Jurkat, Clone E6-1 (cell line): Measurements from ENCODE around the gene IL3RA.
"Not testable (repeated sequence)": the region's sequence is repeated elsewhere in the genome, so short reads cannot be mapped to it uniquely, and the experiment has no call there.

Source experiments
- DNase-seq: peaks from one replicate; pipeline ENCODE4 v3.0.0-alpha.2; 2011; ENCODE audit warnings: low read depth, low spot score
- H3K4me3 ChIP-seq: 2 replicates; pipeline ENCODE4 v1.5.1; 2011; ENCODE audit warnings: mild to moderate bottlenecking, low read length, control low read depth, moderate library complexity

Gene IL3RA

DNA sequence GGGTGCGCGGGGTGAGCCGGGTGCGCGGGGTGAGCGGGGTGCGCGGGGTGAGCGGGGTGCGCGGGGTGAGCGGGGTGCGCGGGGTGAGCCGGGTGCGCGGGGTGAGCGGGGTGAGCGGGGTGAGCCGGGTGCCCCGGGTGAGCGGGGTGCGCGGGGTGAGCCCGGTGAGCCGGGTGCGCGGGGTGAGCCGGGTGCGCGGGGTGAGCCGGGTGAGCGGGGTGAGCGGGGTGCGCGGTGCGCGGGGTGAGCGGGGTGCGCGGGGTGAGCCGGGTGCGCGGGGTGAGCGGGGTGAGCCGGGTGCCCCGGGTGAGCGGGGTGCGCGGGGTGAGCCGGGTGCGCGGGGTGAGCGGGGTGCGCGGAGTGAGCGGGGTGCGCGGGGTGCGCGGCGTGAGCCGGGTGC lies 29.8 kb downstream of the IL3RA start:
- not testable (repeated sequence) for H3K4me3 ChIP-seq, DNase-seq

DNA sequence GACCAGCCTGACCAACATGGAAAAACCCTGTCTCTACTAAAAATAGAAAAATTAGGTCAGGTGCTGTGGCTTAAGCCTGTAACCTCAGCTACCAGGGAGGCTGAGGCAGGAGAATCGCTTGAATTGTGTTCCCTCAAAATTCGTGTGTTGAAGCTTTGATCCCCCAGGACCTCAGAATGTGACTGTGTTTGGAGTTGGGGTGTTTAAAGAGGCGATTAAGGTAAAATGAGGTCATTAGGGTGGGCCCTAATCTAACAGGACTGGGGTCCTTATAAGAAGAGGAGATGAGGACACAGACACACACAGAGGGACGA lies 31.8 kb downstream of the IL3RA start:
- no peak overlapping the region for H3K4me3 ChIP-seq
- DNase-seq = no peak

DNA sequence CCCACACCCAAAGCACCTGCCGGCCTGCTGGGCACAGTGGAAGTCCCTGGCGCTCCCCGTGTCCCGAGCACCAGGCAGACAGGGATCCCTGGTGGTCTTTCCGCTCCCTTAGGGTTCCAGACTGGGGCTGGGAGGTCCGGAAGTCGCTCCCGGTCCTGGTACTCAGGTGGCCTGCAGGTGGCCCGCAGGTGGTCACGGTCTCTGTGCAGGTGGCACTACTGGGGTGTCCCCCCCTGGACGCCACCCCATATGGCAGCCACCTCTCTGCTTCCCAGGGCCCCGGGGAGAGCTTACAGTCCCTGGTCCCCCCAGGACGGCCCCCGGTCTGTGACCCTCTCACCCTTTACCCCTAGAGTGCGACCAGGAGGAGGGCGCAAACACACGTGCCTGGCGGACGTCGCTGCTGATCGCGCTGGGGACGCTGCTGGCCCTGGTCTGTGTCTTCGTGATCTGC lies 41.7 kb downstream of the IL3RA start:
- no peak for DNase-seq
- no peak overlapping the region for H3K4me3 ChIP-seq

DNA sequence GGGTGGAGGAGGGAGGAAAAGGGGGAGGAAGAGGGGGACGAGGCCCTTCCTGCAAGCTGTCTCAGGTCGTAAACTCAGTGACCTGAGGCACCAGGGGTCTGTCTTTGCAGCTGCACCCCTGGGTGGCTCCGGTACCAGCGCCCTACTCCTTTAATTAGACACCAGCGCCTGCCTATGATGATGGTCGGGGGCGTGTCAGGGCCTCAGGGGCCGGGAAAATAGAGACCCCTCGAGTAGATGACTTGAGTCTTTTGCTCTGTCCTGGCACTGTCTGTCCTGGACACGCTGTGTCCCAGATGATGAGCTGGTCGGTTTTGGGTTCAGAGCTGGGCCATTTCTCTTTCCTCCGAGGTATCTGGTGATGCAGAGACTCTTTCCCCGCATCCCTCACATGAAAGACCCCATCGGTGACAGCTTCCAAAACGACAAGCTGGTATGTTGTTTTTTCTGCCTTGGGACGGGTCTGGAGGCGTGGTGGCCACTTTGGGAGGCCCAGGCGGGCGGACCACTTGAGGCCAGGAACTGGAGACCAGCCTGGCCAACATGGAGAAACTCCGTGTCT lies 44.2 kb downstream of the IL3RA start:
- no peak overlapping the region for H3K4me3 ChIP-seq
- no peak for DNase-seq

DNA sequence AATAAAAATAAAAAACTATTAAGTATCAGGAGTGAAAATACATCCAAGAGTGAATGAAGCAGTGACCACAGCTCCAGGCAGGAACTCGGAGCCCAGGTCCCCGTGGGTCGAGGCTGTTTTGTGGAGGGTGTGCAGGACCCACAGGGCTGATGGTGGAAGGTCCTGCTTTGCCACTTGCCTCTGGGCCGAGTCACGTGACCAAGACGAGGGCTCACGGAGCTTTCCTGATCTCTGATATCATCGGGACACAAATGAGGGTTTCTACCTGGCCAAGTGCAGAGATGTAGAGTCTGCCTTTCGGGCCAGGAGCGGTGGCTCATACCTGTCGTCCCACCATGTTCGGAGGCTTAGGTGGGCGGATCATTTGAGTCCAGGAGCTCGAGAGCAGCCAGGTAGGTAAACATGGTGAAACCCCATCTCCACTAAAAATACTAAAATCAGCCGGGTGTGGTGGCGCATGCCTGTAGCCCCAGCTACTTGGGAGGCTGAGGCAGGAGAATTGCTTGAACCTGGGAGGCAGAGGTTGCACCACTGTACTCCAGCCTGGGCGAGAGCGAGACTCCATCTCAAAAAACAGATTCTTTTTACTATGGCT lies 48.2 kb downstream of the IL3RA start:
- H3K4me3 ChIP-seq = no peak overlapping the region
- no peak for DNase-seq

DNA sequence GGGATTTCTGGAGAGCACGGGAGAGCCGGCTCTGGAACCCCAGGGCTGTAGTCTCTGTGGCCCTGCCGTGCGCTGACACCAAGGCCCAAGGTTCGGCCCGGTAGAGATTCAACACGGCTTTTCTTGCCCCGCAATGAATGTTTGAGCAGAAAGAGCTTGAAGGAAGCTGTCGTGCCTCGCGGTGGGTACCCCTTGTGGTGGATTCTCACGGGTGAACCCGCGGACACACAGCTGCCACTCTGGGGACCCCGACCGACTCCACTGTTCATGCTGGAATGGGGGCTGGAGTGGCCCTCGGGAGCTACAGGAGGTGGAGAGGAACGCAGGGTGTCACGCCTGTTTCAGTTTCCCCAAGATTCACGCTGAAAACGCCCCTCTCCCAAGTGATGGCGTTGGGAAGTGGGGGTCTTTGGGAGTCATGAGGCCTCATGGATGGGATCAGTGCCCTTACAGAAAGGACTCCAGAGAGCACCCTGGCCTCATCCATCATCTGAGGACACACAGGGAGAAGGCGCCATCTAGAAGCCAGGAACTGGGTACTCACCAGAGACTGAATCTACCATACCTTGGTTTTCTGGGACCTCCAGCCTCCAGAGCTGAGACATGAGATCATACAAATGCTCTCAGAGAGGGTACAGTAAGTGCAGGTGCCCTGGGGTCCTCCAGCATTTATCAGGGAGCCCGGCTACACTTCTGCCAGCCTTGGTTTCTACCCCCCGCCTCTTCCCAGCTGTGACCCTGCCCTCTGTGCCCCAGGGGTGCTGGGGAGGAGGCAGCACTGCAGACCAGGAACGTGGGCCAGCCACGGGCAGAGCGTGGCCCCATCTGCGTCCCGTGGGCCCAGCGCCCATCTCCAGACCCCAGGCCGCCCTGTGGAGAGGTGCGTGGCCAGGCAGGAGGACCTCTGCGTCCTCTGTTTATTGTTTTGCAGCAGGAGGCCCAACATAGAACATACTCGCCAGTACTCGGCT lies 49.0 kb downstream of the IL3RA start:
- no peak overlapping the region for H3K4me3 ChIP-seq
- DNase-seq = no peak

DNA sequence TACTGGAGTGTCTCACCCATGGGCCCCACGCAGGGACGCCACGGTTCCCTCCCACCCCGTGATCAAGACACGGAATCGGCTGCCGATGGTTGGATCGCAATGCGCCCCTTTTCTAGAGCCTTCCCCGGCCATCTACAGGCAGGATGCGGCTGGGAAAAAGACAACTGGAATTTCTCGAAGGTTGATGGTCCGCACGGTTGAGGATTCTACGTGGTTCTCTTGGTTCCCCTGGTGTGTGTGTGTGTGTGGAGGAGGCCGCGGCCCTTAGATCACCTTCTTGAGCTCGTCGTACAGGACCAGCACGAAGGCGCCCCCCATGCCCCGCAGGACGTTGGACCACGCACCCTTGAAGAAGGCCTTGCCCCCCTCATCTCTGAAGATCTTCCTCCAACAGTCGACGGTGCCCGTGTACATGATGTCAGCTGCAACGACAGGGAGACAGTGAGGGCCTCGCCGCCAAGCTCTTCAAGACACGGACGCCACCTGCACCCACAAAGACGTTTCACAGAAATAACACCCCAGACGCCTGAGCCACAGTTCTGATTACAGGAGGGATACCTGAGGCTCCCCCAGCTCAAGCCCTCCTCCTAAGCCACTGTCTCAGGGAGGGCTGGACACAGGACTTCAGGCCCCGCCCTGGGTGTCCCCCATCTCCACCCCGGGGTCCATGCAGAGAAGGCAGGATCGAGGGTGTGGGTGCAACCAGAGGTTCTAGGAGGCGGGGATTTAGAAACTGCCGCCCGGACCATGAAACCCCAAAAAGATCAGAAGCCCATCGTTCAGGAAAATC lies 49.9 kb downstream of the IL3RA start:
- DNase-seq = no peak
- H3K4me3 ChIP-seq = no peak overlapping the region

DNA sequence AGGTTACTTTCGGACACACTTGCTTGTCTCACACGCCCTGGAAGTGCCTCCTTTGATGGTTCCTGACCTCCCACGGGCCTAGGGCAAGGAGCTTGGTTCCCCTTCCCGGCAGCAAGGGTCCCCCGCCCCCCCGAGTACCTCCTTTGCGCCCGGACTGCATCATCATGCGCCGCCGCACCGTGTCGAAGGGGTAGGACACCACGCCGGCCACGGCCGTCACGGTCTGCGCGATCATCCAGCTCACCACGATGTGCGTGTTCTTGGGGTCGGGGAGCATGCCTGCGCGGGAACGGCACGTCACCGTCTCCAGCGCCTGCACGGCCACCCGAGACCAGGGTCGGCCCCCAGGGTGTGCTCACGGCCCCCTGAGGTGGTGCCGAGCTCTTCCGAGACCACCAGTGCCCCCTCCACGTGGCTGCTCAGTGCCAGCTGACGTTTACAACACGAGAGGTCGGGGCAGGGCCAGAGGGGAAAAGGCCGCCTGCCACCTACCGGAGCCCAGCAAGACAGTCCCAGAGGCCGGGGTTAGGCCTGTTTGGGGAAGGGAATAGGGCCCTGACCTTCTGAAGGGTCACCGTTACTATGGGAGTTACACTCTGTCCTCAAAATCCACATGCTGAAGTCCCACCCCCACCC lies 50.7 kb downstream of the IL3RA start:
- H3K4me3 ChIP-seq = no peak overlapping the region
- DNase-seq = no peak

DNA sequence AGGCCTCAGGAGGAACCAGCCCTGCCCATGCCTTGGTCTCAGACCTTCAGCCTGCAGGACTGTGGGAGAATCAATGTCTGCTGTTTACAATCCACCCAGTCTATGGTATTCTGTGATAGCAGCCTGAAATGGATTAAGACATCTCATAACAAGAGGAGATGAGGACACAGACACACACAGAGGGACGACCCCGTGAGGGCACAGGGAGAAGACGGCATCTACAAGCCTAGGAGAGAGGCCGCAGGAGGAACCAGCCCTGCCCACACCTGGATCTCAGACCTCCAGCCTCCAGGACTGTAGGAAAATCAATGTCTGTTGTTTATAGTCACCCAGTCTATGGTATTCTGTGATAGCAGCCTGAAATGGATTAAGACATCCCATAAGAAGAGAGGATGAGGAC lies 52.1 kb downstream of the IL3RA start:
- DNase-seq = no peak
- no peak overlapping the region for H3K4me3 ChIP-seq

DNA sequence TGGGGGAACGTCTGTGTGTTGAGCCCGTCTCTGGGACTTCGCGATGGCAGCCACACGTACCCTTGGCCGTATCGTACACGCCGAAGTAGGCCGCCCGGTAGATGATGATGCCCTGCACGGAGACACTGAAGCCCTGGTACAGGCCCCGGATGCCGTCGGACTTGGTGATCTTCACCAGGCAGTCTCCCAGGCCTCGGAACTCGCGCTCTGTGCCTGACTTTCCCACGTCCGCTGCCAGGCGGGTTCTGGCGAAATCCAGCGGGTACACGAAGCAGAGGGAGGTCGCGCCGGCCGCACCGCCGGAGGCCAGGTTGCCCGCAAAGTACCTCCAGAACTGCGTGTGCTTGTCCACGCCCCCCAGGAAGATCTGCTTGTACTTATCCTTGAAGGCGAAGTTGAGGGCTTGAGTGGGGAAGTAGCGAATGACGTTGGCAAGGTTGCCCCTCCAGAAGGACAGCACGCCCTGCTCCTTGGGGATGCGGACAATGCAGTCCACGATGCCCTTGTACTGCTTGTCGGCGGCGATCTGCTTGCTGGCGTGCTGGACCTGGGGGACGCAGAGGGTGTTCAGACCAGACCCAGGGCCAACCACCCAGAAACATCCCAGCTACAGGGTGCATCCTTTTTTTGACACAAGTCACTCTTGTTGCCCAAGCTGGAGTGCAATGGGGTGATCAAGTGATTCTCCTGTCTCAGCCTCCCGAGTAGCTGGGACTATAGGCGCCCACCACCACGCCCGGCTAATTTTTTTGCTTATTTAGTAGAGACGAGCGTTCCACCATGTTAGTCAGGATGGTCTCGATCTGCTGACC lies 52.8 kb downstream of the IL3RA start:
- no peak overlapping the region for H3K4me3 ChIP-seq

DNA sequence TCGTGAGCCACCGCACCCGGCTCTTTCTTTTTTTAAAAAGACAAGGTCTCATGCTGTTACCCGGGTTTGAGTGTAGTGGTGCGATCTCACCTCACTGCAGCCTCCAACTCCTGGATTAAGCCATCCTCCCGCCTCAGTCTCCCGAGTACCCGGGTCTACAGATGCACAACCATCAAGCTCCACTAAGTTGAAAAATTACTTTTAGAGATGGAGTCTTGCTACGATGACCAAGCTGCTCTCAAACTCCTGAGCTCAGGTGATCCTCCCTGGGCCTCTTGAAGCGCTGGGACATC lies 53.4 kb downstream of the IL3RA start:
- no peak for DNase-seq
- no peak overlapping the region for H3K4me3 ChIP-seq

More for the DNA sequence above, 52.8 kb downstream of the IL3RA start:
- DNase-seq = no peak

DNA sequence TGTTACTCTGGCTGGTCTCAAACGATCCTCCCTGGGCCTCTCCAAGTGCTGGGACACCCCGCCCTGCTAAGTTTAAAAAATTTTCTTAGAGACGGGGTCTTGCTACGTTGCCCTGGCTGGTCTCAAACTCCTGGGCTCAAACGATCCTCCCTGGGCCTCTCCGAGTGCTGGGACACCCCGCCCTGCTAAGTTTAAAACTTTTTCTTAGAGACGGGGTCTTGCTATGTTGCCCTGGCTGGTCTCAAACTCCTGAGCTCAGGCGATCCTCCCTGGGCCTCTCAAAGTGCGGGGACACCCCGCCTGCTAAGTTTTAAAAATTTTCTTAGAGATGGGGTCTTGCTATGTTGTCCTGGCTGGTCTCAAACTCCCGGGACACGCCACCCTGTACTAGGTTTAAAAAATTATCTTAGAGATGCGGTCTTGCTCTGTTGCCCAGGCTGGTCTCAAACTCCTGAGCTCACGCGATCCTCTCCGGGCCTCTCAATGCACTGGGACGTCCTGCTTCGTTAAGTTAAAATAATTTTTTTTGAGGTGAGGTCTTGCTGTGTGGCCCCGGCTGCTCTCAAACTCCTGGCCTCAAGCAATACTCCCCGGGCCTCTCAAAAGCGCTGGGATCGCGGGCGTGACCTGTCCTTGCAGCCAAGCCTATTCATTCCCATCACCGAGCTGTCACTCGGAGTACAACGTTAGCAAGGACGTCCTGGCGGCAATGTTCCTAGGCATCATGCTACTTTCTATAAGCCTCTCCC lies 54.2 kb downstream of the IL3RA start:
- no peak for DNase-seq
- H3K4me3 ChIP-seq = peak overlapping the region; percentile 99

DNA sequence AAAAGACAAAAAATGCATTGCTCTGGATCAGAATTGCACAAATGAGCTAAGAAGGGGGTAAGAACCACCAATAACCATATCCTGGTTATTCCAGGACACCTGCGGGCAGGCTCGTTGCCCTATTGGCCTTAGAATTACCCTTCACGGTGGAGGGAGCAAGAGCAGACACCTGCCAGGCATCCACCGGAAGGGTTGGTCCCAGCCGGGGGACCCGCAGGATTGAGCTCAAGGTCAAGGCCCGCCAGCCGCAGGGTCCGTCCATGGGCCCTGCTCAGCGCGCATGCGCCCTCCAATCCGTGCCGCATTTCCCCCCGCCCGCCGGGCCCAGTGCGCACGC lies 54.8 kb downstream of the IL3RA start:
- DNase-seq = no peak
- peak overlapping the region; percentile 99 for H3K4me3 ChIP-seq

DNA sequence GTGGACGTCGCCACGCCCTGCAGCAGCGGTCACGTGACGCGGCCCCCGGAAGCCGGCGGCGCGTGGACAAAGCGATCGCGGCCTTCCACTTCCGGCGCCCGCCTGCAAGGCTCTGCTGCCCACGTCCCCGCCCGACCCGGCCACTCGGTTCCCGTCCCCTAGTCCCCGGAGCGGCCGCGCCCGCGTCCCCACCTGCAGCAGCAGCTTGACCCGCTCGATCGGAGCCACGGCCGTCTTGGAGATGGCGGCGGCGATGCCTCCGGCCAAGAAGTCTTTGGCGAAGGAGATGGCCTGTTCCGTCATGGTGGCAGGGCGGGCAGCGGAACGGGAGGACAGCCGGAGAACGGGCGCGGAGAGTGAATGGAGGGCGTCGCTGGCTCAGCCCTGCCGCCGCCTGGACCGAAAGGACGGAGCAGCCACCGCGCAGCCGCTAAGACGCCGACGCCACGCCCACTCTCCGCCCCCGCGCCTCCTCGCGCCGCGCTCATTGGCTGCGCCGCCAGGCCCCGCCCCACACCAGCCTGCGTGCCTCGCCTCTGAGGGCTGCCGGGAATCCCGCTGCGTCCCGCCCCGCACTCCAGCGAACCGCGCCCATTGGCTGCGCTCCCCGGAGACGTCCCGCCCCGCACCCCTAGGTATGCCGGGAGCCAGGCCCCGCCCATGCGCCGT lies 55.3 kb downstream of the IL3RA start, which contains the start of gene SLC25A6:
Gene SLC25A6 (minus strand): TSS at position 407 of the 669 bp plus-strand sequence. CDS start 104 bp downstream, at position 303.
- DNase-seq = peak; percentile 91
- H3K4me3 ChIP-seq = peak within 1 kb of the TSS; percentile 99

DNA sequence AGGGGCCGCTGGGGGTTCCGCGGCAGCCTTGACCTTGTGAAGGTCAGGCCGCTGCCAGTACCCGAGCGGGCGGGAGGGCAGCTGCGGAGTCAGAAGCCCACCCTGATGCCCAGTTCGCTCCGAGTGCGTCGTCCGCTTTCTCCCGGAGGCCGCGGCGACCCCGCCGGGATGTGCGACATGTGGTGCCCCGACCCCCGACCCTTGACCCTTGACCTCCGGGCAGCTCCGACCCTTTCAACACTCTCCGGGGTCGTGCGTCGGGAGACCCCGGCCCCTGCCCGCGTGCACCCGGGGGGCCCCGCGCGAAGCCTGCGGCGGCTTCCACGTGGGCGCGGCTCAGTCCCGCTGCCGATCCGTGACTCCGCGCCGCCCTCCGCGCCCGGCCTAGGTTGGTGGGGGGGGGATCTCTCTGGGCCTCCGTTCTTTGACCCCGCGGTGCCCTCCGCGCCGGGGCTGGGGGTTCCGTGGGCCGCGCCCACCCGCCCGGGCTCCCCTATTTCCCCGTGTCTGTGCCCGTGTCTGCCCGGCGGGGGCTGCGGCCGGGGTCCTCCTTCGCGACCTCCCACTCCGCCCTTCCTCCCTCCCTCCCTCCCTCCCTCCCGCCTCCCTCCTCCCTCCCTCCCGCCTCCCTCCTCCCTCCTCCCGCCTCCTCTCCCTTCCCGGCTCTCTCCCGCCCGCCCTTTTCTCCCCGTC lies 55.9 kb downstream of the IL3RA start:
- DNase-seq = peak; percentile 28
- peak overlapping the region; percentile 70 for H3K4me3 ChIP-seq

DNA sequence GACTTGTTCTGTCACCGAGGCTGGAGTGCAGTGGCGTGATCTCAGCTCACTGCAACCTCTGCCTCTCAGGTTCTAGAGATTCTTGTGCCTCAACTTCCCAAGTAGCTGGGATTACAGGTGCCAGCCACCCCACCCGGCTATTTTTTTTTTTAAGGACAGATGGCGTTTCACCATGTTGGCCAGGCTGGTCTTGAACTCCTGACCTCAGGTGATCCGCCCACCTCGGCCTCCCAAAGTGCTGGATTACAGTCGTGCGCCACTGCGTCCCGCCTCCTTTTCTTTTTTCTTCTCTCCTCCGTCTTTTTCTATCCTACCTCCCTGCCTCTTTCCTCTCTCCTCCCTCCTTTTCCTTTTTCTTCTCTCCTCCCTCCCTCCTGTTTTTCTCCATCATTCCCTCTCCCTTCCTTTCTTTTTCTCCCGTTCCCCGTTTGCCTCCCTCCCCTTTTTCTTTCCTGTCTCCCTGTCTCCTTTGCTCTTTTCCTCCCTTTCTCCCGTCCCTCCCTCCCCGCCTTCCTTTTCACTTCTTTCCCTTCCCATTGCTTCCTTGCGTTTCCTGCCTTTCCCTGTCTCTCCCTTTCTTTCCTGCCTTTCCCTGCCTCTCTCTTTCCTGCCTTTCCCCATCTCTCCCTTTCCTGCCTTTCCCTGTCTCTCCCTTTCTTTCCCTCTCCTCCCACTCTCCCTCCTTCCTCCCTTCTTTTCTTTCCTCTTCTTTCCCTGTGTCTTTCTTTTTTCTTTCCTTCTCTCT lies 57.5 kb downstream of the IL3RA start:
- no peak for DNase-seq
- H3K4me3 ChIP-seq = no peak overlapping the region
